ENCODE measurements around the gene HOXA11.

HOXA11 gene

DNA sequence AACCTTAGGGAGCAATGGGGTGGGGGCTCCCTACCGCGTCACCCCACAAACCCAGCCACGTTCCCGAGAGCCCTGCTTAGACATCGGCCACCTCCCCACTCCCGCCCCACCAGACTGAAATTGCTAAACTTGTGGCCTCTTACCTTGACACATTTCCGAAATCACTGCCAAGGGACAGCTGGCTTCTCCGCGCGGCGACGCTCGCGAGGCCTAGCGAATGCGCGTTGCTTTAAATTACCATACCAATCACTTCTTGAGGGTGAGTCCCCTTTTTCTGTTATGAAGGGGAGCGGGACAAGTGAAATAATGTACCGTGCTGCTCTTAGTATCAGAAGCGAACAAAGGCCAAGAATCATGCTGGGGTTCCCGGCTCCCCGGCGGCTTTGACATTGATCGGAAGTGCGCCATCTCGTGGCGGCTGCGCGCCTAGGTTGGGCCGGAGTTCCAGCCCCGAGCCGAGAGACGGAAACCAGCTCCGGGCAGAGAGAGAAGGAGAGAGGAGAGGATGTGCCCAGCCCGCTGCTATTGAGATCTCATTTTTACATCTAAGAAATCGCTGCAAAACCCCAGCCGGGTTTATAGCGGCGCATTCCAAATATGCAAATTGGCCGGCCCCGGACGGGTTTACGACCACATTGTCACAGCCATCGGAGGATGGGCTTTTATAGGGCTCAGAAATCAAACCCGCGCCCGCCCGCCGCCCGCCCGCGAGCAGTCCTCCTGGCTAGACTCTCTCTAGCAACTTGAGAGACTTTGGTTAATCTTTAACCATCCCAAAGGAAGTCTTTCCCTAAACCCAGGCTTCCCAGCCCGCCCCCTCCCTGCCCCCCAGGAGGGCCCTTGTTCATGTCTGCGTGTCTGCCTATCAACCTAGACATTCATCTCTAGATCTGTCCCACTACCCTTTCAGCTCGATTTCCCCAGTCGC lies 5.3 kb downstream of the HOXA11 start:
- peak; percentile 95 for DNase-seq

DNA sequence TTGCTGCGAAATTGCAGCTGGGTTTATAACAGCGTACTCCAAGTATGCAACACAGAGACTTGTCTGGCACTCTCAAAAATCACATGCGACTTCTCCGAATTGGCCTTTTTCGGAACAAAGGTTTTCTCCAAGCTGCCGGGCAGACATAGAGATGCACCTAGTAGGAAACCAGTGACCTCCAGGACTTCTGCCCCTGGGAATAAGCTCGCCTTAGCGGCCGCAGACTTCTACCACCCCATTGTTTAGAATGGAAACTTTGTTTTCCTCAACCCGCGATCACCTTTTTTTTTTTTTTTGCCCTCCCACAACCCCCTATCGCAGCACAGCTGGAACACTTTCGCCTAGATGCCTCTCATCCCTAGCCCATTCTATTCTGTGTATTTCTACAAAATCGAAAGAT lies 6.0 kb downstream of the HOXA11 start:
- peak; percentile 61 for DNase-seq

DNA sequence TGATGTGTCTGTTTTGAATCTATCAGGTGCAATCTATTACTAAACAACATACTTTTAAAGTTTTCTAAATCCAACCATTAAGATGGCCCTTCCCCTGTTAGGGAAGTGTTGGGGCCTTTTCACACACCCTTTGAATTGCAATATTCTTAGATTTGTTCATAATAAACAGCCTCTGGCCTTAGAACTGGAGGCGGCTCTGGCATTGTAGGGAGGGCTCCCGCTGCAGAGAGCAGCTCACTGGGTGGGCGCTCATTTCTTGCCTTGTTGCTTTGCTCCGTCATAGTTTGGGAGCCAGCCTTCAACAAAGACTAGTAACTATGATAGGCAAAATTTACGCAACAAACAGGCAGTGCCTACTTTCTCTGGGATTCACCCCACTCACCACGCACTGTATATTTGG lies 6.7 kb downstream of the HOXA11 start:
- peak; percentile 61 for DNase-seq

DNA sequence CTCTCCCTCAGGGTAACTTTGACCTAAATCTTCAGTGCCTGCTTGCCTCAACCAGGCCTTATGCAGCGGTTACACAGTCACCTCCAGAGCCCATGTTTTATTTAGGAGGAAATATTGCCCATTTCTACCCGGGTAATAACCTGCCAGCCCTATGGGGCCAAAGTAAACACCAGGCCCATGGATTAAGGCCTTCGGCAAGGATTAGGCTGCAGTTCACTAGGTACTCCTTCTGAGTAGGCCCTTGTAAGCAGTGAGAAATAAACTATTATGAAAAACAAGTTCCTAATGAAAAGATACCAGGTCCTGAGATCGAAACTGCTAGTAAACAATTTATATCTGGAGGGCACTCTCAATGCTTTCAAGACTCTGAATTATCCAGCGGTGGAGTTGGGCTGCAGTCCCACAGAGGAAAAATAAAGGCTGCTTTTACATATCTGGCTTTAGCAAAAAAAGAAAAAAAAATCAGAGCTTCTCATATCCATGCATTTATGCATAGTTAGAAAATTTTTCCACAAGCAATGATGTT lies 7.2 kb downstream of the HOXA11 start:
- peak; percentile 48 for DNase-seq

DNA sequence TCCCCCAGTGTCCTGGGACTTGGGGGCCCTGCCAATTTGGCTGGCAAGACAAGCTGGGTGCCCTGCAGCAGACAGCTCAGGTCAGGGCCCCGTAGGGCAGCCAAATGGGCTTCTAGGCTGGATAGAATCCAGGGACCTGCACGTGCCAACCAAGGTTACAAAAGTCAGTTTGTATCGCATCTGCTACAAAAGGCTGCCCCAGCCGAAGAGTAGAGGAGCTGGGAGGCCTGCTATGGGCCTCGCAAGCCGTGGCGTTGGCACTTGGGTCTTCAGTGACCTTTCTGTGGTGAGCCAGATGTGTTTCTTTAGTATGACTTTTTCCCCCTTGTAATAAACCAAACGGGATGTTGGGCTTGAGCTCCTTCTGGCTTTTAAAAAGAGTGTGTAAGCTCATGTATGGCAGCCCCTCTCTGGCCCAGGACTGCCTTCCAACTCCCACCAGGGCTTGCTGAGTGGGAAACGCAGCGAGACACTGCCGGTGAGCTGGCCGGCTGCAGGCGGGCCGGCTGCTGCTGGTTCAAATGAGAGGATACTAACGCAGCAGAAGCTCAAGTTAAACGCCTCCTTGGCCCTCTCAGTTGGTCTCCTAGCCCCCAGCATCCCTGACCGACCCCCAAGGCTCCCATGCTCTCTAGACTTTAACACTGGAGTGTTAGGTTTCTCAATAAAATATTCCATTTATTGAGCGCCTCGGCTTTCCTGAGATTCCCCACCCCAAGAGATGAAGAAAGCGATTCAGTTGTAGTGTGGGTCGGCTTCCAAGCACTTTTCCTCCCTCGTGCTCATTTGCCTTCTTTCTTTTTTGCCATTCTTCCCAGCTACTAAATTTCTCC lies 7.9 kb downstream of the HOXA11 start:
- peak; percentile 62 for DNase-seq

DNA sequence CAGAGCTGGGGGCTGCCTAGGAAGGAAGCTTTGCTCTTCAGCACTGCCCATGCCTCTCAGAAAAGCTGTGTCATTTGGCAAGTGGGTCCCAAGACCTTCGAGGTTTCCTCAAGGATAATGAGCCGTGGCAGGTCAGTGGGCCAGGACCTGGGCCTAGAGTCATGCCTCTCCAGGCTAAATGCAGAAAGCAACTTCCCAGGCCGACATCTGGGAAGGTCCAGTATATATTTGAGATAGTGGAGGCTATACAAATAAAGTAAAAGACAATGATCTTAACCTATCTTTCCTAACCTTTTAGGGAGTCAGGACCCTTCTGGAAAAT lies 8.5 kb downstream of the HOXA11 start:
- DNase-seq = no peak

DNA sequence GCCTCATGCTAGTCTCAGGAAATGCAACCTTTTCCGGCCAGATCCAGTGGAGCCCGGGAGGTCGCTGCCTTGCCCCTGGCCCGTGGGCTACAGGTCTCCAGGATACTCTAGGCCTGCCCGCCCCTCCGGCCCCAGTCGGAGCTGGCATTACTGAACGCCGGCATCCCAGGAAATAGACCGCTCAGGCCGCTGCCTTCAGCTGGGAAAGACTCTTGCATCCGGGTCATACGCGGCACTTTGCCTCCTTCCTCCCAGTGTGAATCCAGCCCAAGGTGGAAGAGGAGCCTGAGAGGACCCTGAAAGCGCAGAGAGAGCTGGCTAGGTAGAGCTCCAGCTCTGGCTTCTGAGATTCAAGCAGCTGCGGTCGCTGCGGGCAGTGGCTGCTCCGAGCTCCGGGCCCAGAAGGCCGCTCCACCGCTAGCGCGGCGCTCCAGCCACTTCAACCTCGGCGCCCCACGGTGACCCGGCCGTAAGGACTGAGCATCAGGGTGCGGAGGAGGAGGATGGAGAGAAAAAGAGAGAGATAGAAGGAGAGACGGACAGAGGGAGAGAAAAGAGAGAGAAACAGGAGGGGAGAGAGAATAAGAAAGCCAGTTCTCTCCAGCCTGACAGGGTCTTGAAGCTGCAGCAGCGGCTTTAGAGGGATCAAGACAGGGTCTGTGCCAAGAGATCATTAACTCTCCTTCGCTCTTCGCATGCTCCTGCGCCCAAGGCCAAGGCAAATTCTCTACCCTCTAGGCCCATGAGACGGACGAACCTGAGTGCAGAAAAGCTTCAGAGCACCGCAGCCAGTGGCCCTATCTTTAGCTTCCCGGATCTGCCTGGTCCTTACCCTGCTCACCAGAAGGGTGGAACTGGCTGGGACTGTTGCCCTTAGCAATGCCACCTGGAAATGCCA lies 9.2 kb downstream of the HOXA11 start:
- peak; percentile 77 for DNase-seq

DNA sequence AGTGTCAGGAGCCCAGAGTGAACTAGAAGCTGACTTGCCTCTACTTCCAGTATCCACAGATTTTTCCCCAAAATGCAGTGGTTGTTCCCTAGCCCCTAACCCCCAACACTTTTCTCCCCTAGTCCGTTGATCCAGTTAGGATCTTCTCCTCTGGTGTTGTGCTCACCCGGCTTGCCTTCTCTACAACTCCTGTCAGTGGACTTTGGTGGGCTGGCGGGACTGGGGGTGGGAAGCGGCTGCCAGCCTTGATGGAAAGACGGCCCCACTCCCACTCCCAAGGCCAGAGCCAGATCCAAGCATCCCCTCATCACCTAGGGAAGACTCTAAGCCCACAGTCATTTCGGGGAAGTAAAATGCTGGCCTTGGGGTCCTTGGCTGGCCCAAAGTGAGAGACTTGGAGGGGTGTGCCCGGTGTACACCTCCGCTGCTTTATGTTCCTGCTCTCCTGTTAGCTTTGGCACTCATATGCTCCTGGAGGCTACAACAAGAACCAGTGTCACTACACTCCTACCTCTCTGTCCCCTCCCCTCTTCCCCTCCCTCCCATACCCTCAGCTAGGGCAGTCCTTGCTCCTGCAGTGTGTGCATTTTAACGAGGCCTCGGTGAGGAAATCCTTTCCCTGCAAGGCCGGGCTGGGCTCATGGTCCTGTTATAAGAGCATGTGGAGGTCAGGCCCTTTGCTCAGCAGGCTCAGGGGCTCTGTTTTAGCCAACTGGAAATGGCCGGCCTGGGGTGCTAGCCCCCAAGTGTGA lies 10.0 kb downstream of the HOXA11 start:
- DNase-seq = peak; percentile 83

DNA sequence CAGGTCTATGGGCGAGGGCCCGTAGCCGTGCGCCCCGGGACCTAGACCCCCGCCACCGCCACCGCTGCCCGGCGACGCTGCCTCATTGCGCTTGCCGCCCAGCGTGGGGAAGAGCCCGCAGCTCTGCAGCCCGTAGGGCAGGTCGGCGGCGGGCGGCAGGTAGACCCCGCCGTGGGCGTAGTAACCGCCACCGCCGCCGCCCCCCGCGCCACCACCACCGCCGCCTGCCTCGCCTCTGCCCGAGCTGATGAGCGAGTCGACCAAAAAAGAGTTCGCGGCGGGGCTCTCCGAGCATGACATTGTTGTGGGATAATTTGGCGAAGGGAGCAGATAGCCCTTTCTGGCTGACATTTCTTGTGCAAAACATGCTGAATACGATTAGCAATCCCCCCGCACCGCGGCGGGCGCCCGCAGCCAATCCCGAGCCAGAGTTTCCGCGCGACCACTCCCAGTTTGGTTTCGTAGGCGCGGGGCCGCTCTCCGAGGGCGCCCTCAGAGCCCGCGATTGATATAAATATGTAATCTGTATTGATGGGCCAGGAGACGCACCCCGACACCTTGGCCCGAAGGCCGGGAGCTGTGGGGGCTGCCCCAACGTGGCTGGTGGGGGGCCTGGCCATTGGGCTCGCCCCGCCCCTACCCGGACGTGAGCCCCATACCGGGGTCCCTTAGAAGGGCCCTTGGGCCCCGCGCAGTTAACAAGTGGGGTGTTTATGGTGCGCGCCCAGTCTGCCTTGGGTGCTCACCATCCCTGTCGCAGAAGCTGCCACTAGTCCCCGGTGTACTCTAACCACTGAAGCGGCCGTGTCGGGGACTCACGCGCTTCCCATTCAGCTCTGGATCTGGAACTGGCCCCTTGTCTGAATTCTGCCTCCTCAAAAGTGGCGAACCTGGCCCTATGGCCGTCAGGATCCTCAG lies 10.8 kb downstream of the HOXA11 start, which contains the start of gene HOXA10:
Gene HOXA10 (minus strand): TSS at position 365 of the 918 bp plus-strand sequence. CDS start 14 bp downstream, at position 351.
- peak; percentile 90 for DNase-seq

DNA sequence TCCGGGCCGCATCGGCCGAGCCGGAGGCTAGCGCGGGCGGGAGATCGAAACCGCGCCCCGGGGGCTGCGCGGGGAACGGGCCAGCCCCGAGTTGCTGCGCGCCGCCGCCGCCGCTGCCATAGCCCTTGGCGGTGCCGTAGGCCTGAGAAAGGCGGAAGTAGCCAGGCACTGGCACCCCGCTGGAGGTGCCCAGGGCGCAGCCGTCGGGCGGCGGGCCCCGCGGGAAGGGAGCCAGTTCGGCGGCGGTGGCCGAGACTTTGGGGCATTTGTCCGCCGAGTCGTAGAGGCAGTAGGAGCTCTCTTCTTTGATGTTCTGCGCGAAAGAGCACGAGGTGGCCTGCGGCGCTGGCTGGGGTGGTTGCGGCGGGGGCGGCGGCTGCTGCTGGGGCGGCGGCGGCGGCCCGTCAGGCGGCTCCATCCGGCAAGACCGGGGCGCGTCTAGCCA lies 11.5 kb downstream of the HOXA11 start:
- DNase-seq = peak; percentile 66

DNA sequence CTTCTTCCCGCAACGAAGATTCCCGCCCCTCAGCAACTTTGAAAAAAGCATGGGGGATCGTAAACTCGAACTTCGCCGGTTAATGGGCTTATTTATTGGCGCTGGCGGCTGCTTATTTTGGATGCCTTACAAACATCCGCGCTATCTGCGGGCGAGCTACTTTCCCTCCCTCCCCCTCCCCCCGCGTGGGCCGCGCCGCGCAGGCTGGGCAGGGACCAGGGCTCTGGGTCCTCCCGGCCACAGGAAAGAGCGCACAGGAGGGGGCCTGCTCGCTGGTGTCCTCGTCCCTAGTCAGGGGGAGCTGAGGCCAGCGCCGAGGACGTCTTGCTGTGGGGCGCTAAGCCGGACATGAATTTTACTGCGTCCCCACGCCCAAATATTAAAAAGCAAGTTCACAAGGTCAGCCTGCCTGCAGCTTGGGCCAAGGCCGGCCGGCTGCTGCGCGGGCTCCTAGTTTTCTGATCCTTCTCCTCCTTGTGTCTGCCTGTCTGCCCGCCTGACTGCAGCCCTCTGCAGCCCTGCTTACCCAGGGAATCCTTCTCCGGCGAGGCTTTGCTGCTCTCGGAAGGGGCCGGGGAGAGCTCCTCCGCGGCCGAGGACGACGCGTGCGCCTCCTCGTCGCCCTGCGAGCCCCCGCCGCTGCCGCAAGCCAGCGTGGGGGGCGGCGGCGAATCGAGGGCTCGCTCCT lies 12.1 kb downstream of the HOXA11 start:
- DNase-seq = peak; percentile 87

DNA sequence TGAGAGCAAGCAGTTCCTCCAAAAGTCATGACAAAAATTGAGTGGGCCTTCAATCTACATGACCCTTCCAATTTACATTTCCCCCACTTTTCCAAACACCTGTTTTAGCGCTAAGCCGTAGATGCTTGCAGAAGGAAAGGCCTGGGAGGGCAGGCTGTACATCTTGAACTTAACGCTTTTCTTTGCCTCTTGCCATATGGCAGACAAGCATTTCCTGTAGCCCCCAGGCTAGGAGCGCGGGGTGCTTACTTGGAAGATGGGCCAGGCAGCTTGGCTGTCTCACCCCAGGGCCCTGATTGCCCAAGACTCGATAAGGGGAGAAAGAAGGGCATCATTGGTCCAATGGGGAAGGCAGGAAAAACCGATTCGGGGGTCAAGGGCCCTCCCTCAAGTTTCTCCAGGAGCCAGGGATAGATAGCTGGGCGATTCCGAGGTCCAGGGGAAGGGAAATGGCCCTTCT lies 12.7 kb downstream of the HOXA11 start:
- peak; percentile 69 for DNase-seq

DNA sequence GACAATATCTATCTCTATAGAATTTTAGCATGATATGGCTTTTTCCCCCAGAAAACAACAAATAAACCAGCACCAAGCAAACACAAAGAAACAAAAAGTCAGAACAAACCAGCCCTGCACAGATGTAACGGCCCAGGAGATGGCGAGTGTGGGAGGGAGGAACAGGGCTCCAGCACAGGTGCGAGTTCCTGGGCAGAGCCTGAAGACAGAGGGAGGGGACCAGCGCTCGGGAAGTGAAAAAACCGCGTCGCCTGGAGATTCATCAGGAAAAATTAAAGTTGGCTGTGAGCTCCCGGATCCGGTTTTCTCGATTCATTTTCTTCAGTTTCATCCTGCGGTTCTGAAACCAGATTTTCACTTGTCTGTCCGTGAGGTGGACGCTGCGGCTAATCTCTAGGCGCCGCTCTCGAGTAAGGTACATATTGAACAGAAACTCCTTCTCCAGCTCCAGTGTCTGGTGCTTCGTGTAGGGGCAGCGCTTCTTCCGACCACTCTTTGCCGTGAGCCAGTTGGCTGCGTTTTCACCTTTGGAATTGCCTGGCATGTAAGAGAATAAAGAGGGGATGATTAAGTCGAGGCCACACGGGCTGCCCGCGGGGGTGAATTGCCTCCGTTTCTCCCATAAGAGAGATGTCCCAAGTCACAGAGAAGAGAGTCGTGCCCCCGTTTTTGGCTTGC lies 13.3 kb downstream of the HOXA11 start:
- DNase-seq = peak; percentile 79

DNA sequence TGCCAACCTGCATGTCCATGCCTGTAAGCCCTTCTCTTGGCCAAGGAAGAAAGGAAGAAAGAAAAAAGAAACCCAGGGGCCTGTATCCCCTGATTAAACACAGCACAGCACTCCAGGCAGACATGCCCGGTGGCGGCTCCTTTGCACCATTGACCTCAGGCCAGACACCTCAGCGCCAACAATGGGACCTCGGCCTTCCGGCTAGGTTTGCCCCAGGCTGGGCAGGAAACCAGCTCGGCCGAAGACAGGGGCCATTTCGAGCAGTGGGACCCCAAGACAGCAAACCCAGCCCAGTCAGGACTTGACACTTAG lies 13.8 kb downstream of the HOXA11 start:
- peak; percentile 77 for DNase-seq

DNA sequence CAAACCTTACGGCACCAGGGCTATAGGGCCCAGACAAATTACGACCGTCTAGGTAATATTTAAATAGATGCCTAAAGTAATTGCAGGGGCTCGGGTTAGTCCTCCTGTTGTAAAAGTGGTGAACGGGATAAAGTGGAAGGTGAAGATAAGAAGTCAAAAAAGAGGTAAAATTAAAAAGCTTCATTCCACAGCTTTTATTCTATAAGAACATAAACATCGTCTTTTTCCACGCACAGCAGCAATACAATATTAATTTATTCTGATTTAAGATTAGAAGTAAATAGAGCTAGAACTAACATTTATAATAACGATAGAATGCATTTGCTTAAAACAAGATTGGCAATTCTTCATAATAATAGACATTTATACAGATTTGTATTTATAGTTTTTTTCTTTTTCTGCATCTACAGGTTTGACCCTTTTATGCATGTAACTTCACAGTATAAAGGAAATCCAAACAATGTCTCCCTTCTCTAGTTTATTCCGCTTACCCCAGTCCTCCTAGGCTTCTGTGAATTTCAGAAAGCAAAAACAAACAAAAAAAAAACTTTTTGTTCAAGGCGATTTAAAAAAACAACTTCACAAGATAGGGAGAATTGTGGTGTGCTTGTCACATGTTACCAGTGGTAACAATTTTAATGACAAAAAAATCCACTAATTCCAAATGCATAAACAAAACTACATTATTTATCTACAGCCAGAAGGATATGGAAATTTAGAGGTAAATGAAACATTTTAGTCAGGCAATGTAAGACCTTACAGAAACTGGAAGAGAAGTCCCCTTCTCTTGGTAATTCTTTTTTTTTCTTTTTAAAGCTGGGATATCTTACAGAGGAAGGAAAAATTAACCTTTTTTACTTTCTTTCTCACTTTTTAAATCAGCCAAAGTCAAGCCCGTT lies 14.4 kb downstream of the HOXA11 start:
- no peak for DNase-seq

DNA sequence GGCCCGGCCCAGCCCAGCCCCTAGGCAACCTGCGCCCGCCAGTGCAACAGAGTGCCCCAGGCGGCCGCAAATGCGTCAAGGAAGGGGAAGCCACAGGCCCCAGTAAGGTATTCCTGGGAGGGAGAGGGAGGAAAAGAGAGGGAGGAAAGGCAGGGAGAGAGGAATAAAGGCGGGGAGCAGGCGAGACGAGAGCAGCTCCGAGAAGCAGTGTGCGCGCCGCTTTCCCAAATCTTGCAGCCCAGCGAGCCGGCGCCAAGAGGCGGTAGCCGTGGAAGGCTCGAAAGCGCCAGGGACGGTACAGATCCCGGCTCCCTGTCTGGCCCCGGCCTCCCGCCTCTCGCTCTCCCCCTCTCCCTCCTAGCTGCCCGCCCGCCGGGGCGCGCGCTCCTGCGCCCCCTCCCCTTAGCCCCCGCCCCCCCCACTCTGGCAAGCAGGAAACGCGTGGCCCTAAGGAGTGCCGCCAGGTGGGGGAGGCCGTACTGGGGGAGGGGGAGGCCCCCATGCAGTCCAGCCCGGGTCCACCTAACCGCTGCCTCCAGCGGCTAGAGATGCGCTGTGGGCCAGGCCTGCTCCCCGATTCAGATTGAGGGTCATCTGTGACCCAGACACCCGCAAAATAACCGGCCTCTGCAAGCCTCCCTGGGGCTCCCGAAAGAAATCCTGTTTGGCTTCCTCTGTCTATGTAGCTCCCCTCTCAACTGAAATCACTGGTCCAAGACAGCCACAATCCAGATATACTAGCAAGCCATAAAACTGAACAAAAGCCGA lies 15.2 kb downstream of the HOXA11 start:
- DNase-seq = peak; percentile 84

DNA sequence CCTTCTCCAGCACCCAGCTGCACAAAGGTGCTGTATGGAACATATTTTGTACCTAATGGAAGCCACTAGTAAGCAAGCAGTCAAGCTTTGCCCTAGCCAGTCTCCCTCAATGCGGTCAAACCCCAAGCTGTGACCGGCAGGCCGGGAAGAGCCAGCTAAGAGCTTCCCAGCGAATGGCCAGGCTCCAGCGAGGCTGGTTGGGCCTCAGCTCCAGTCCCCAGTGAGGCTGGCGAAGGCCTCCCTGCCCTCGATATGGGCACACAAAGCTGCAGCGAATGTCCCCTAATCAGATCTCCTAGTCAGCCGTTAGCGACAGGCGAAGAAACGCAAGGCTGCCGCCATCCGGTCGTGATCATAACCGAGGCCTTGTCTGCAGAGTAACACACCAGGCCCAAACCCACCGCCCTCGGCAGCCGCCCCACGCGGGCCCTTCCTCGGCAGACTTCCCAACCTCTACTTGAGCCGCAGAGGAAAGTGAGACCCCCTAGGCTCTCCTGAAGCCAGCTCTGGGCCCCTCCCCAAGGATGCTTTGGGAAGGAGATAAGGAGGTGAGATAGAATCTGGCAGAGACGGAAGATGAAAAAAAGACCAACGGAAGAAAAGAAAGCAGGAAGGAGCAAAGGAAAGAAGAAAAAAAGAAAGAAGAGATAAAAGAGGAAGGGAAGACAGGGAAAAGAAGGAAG lies 16.6 kb downstream of the HOXA11 start:
- peak; percentile 87 for DNase-seq
